GM19043 (cell line): Measurements from ENCODE around the gene RAB5IF.
"Not testable (repeated sequence)": the region's sequence is repeated elsewhere in the genome, so short reads cannot be mapped to it uniquely, and the experiment has no call there.

Experiments used
- ATAC-seq: cut with Tn5 transposase; IDR thresholded peaks from one replicate; pipeline ENCODE4 v1.9.1; 2021; ENCODE audit warnings: low read depth; ENCODE audit not compliant: unreplicated experiment

RAB5IF gene

DNA sequence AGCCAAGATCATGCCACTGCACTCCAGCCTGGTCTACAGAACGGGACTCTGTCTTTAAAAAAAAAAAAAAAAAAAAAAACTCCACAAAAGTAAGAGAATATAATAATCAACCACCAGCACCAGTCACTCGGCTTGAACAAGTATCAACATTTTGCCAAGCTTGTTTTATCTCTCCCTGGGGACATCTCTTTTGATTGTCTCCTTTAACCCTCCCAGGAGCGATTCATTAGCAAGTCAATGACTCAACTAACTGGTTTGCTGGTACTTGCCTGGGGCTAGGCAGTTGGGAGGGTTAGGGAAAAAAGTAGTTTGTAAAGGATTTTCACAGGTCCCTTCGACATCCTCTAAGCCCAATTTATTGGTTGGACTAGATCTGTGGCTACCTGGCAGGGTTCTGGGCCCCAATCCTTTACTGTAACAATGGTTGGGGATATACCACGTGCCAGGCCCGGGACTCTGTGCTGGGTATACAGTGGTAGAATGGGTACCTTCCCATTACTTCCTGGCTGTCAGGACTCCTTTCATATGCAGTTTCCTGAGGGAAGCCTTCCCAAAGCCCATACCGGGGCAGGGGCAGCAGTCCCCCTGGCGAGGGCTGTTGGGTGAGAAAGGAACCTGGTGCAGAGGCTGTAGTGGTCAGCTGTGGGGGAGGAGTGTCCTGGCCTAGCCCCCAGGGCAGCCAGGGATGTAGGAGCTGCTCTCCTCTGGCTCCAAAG is 20.0 kb upstream of the RAB5IF start:
- ATAC-seq = no peak

GRCh38 chr20:36587388-36588070 is 18.1 kb upstream of the RAB5IF start:
- no peak for ATAC-seq

- ATAC-seq = no peak
Observed at GRCh38 chr20:36591281-36591680, 14.3 kb upstream of the RAB5IF start.

GRCh38 chr20:36591854-36592641 is 13.5 kb upstream of the RAB5IF start:
- no peak for ATAC-seq

- no peak for ATAC-seq
Observed at GRCh38 chr20:36593347-36593929, 12.1 kb upstream of the RAB5IF start.

DNA sequence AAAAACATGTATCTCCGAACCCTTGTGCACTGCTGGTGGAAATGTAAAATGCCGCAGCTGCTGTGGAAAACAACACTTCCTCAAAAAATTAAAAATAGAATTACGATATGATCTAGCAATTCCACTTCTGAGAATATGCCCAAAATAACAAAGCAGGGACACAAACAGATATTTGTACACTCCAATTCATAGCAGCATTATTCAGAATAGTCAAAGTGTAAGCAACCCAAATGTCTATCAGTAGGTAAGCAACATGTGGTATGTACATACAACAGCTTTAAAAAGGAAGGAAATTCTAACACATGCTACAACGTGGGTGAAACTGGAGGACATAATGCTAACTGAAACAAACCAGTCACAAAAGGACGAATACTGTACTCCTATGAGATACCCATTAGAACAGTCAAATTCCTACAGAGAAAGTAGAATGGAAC is 5.7 kb upstream of the RAB5IF start:
- ATAC-seq = no peak

GRCh38 chr20:36601540-36601939 is 4.0 kb upstream of the RAB5IF start:
- no peak for ATAC-seq

DNA sequence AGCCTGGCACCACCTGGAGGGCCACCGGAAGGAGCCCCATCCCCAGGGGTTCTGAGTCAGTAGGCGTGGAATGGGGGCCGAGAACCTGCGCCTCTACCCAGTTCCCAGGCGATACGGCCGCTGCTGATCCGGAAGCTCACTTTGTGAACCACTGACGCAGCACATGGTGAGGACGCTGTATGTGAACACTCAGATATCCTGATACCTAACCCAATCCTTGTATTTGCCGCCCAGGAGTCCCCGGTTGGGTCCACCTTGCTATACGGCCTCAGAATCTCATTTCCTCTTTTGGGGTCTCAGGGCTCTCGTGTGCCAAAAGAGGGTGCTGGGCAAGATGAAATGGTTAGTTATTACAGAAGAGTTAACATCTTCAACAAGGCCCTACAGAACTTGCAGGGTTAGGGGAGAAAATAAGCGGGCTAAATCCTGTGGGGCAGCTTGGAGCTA is 604 bp upstream of the RAB5IF start:
- ATAC-seq = peak; percentile 39

DNA sequence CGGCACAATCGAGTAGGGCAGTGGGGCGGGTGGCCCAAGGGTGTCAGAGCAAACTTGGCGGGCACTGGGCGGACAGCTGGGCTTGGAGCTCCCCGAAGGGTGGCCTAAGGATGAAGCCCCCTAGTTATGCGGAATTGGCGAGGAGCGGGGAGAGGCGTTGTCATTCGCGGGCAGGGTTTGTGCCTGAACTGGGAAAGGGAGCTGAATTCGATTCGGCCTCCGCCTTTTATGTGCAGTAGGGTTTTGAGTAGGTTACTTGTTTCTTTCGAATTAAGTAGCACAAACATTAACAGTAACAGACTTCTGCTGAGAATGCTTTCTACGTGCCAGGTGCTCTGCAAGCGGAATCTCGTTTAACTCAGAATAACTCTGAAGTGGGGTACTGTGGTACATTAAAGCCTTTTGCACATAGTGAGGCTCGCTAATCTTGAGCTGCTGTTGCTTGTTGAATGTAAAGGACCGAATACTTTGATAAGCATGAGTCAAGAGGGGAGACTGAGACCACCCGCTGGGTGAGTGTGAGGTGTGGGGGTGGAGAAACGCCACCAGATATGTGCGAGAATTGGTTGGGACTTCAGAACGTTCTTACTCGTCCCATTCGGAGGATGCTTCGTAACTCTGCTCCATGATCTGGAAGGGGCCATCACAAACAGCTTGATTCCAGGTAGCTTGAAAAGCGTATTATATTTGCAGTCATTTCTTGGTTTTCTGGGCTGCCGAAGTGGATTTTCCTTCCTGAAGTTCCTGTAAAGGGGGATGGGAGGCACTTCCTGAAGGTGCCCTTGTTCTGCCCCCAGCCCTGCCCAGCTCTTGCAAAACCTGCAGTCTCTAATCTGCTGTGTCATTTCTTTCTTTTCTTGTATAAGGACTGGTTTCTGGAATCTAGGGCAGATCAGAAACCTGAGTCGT is 833 bp downstream of the RAB5IF start:
- ATAC-seq = no peak

- ATAC-seq = no peak
Observed at GRCh38 chr20:36607586-36608387, 2.2 kb downstream of the RAB5IF start.

DNA sequence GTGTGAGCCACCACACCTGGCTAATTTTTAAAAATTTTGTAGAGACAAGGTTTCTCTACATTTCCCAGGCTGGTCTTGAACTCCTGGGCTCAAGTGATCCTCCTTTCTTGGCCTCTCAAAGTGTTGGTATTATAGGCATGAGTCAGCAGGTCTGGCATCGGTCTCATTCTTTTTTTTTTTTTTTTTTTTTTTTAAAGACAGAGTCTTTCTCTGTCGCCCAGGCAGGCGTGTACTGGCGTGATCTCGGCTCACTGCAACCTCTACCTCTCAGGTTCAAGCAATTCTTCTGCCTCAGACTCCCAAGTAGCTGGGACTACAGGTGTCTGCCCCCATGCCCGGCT is 2.8 kb downstream of the RAB5IF start:
- ATAC-seq = not testable (repeated sequence)

DNA sequence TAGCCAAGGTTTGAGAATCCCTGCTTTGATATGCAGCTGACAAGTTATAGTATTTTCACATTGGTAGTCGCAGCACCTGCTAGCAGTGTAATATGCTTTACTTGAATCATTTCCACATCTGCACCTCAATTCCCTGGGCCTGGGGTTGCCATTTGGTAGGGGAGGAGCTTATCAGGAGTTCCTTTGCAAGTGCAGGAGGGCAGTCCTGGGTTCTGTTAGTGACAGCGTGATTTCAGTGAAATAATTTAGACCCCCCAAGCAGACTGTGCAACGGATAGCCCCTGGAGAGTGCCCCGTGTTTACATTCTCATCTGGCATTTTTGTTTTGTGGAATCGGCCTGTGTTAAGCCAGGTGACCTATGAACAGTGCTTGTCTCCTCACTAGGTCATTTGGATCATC is 6.0 kb downstream of the RAB5IF start:
- no peak for ATAC-seq

- no peak for ATAC-seq
Observed at GRCh38 chr20:36613974-36614373, 8.4 kb downstream of the RAB5IF start.

GRCh38 chr20:36614781-36615557 is 9.4 kb downstream of the RAB5IF start:
- ATAC-seq = no peak

- no peak for ATAC-seq
Observed at GRCh38 chr20:36620917-36621316, 15.3 kb downstream of the RAB5IF start.

DNA sequence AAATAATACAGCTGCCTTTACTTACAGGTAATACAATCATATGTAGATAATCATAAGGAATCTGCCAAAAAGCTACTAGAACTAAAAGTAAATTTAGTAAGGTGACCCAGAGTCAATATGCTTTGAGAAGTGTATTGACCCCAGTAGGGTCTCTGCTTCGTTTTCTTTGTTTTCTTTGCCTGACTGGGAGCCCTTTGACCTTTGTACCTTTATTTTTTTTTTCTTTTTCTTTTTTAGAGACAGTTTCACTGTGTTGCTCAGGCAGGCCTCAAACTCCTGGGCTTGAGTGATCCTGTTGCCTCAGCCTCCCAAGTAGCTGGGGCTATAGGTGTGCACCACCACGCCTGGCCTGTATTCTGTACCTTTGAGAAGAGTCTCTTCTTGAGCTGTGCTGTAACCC is 17.9 kb downstream of the RAB5IF start:
- ATAC-seq = no peak

GRCh38 chr20:36624068-36624943 is 18.7 kb downstream of the RAB5IF start:
- no peak for ATAC-seq

DNA sequence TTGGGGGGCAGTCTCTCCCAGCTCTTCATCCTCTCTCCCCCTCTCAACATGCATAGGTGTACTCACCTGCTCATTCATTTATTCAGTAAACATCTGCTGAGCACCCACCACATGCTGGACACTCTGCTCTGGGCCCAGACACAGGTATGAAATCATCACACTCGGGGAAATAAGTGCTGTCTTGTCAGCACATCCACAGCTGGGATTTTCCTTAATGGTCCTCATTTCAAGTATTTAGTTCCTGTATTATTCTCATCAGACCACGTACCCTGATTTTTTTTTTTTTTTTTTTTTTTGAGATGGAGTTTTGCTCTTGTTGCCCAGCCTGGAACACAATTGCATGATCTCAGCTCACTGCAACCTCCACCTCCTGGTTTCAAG is 19.4 kb downstream of the RAB5IF start:
- ATAC-seq = no peak
